CD4-positive, alpha-beta T cell treated with Interleukin-12 subunit alpha and Interleukin-12 subunit beta, for 1 hour (primary cell): ENCODE results near the gene GFRA1.

Experiments used
- DNase-seq: peaks from one replicate; pipeline ENCODE4 v3.0.0-alpha.2; 2020

Gene GFRA1

DNA sequence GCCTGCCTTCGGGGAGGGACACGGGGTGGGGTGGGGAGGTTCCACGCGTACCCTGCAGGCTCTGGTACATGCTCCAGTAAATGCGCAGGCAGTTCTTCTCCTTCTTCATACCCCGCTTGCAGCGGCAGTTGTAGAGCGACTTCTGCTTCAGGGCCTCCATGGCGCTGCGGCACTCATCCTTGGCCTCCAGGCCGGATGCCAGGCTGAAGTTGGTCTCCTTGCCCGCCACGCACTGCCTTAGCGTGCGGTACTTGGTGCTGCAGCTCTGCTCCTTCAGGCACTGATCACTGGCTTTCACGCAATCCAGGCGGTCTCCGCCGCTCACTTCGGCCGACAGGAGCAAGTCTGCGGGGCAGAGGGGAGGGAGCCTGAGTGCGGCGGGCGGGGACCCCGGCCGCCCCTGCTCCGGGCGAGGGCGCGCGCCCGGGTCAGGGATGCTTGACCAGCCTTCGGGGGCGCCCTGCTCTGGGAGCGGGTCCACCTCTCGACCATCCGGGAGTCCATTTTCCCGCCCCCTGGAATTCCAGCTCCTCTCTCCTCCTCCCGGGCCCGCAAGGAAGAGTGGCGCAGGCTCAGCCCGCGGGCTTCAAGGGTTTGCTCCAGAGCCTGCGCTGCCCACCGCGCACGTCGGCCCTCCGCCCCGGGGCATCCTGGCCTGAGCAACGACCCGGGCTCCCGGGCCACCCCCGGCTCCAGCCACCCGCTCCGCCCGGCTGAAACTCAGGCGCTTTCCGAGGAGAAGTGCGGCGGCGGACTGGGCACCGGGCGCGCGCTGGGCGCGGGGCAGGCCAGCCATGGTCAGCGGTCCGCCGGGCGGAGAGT lies 2.0 kb downstream of the GFRA1 start:
- DNase-seq: no peak

DNA sequence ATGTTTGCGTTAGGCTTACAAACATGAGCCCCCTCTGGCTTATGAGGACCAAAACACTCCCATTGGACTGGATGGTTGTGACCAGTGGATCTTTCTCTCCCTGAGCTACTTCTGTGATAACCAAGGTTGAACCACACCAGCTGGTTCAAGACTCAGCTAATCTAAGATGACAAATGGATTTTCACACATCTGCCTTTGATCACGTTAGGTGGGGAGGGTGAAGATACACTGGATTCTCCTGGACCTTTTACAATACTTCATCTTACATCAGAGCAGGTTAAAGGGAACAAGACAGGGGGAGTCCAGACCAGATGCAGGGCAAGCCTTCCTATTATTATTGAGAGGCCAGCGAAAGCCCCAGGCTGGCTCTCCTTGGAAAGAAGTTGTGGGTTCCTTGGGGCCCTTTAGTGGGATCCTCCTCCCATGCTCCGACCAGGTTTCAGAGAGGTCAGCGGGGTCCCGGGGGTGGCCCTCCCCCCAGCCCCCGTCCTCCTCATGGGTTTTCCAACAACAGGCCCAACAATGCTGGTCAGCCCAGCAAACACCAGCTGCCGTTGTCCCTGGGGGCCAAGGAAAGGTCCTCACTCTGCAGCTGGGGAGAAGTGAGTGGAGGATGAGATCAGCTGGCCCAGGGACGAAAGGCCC lies 2.8 kb downstream of the GFRA1 start:
- no peak for DNase-seq

DNA sequence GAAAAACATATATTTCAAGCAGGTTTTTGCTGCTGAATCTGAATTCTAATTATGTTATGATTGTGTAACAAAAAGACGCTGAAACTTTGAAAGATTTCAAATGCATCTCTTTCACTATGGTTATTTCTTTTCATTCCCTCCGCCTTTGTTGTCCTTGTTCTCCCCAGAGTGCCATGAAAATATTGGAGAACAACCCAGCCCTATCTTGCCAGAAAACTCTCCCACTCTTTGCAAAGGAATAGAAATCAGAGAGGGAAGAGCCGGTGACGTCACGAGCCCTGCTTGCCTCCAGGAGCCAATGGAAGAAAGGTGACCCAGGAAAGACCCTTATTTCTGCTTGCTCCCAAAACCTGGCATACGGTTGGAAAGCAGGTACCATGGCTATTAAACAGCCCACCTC lies 3.4 kb downstream of the GFRA1 start:
- DNase-seq: no peak

DNA sequence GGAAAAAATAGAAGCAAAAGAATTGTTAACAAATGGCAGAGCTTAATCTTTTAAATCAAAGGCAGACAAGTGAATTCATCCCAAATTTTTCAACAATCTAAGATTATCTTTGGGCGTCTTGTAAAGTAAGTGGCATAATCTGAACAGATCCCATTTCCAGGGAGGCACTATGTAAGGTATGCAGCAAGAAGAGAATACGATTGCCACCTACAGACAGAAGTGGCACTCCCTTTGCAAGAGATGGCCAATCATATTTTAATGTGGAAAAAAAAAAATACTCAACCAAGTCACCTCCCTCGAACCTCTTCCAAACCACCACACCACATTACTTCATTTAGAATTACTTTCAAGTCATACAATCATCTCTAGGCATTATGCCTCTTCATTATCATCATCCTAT lies 4.0 kb downstream of the GFRA1 start:
- DNase-seq: no peak

DNA sequence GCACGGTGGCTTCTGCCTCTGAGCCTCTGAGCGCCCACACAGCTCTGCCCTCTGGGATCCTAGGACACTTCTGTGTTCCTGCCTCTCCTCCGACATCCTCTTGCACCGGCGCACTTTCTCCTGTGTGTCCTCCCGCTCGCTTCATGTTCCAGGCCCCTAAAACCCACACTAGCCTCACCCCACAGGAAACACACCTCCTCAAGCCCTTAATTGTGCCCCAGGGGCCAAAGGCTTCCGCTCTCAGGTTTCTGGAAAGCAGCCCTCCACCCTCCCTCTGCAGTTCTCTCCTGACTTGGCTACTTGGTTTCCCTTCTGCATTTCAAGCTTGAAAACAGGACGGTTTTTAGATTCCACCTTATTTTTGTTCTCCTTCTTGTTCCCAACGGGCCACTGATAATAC lies 7.3 kb downstream of the GFRA1 start:
- no peak for DNase-seq

DNA sequence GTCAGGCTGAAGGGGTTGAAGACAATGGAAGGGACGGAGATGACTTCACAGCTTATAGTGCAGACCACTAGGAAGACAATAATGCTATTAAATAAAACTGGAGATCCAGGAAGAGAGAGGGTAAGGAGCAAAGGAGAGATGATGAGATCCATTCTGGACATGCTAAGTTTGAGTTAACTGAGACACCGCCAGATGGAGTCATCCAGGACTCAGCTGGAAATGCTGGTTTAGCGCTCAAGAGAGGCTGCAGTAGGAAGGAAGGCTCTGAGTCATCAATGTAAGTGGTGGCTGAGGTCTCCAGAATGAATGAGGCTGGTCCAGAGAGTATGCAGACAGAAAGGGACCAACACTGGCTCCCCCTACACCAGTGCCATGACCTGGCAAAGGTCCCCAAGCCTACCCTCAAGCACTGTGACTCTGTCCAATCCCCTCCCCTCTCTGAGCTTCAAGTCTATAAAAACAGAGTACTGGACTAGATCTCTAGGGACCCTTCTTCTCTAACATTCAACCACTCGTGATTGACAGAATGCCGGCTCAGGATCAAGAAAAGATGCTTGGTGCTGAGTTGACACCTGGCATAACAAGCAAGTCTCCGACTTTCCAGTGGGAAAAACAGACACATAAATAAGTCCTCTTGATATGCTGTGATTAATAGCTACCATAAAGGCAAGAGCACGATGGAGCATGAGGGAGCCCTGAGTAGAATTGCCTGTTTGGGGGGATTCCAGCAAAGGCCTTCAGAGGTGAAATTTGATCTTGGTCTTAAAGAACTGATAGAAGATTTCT lies 8.9 kb downstream of the GFRA1 start:
- no peak for DNase-seq

DNA sequence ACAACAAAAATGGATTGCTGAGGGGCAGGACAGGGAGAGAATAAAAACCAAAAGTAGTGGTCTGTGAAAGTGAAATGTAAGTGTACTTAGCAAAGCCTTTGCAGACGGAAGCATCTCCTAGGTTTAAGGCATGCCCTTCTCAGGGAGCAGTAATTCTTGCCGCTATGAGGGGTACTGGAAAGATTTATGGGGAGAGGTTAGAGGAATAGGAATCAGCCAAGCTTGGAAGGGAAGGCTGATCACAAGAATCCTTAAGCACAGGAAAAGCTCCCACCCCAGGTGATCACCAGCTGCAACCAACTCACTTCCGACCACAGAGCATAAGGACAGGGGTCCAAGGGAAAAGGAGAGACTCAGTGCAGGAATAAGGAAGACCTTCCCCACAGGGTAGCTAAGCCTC lies 10.3 kb downstream of the GFRA1 start:
- DNase-seq: no peak

DNA sequence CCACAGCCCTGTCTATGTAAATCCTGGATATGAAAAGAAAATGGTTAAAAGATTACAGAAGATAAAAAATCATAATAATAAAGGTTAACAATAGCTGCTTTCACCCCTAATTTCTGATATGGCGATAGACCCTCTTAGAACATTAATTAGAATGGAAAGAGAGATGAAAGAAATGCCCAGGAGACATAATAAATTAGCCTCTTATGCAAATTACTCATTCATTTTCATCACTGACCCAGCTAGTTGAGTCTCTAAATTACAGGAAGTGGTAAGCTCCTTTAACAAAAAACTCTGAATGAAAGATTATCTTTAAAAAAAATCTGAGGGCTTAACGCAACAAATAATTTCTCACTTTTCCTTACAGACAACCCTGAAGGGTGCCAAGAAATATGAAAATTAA lies 12.4 kb downstream of the GFRA1 start:
- no peak for DNase-seq

DNA sequence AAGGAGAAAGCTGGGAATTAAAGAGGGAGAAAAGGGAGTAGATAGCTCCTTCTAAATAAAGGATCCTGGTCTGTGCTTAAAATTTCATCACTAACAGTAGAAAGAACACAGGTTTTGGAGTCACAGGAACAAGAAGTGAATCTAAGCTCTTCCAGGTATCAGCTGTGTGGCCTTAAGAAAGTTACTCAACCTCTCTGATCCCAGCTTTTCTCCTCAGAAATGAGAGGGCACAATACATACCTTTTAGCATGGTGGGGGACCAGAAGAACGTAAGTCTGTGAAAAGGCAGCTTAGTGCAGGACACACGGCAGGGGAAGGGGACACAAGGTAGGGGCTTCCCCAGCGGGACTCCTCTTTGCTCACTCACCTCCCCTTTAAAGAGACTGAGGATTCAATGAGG lies 13.4 kb downstream of the GFRA1 start:
- DNase-seq: no peak

DNA sequence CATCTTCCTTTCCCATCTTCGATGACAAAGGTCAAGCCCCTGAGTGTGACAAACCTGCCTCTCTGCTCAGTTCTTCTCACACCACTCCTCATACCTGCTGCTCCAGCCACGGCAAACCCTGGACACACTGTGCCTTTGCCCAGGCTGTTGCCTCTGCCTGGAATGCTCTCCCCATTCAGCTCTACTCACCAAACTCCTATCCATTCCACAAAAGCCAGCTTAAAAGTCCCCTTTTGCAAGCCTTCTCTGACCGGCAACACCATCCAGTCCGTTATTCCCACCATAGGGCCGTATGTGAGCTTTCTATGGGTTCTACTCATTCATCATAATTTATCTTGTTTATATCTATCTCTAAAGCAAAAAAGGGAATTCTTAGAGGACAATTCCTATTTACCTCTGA lies 15.2 kb downstream of the GFRA1 start:
- DNase-seq: no peak

DNA sequence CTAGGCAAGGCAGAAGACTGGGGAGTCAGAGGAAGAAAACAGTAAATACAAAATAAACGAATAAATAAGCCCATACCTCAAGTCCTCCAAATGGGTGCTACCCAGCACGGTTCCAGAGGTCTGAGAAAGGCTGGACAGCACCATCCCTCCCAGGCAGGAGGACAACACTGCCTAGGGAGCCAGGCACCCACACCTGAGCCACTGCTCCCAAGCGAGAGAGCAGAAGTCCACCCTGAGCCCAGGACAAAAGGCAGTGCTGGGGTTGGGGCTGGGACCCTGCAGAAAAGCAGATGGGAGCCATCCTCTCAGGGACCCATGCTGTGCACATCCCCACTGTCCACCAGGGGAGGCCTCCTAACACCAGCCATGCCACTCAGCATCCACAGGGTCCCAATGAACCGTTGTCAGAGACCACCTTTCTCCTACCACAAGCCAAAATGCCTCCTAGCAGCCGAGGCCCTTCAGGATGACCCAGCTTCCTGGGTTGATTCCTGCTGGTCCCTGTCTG lies 16.2 kb downstream of the GFRA1 start:
- no peak for DNase-seq

DNA sequence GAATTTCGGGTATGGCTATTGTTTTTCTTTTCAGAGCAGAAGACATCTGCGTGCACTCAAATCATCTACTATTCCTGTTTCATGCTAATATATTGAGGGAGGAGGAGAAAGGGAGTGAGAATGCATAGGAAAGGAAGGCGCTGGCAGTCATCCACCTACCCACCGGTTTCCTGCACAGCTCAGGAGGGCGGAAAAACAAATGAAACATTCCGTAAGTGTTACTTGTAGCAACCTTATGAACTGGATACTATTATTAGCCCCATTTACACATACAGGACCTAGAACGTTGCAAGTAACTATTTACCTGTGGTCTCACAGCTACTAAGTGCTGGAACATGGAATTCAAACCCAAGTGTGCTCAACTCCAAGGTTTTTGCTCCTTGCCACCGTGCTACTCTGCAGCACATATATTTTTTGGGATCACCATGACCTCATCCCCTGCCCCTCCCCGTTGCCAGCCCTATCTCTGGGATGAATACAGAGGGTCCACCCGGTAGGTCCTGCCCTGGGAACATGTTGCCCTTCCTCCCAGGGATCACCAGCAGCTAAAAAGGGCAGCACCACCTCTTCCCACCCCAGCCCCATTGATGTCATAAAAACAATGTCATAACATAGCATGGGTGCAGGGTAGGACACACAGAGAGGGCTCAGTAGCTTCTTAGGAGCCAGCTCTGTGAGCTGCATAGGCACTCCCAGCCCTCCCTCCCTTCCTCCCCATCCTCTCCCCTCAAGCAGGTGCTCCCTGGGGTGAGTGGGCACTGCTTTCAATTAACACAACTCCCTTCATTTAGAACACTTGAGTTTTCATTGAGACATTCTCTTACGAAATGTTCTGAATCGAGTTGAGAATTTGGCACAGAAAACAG lies 16.9 kb downstream of the GFRA1 start:
- DNase-seq: no peak

DNA sequence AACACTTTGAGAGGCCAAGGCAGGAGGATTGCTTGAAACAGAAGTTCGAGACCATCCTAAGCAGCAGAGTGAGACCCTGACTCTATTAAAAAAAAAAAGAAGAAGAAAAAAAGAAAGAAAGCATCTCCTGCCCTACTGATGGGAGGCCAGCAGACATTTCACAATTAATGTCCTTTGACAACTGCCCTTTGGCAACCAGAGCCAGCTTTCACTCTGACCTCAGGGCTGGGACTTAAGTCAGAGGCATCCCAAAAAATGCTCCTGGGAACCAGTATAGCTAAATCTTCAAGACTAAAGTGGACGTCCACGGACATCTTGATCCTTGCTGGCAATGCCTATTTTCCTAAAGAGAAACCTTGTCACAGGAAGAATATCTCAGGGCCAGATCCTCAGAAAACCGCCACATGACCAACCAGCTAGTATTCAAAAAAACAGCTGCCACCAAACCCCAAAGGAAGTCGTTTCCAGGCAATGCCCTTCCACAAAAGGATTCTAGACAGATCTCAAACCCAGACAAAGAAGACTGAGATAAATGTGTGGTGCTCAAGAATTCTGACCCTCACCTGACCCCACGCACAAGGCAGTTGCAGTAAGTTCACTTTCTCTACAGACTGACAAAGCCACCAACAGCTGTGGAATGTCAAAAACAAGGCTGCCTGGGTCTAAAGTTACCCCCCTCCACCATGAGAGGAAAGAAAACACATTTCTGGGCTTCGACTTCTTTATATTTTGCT lies 18.4 kb downstream of the GFRA1 start:
- no peak for DNase-seq

DNA sequence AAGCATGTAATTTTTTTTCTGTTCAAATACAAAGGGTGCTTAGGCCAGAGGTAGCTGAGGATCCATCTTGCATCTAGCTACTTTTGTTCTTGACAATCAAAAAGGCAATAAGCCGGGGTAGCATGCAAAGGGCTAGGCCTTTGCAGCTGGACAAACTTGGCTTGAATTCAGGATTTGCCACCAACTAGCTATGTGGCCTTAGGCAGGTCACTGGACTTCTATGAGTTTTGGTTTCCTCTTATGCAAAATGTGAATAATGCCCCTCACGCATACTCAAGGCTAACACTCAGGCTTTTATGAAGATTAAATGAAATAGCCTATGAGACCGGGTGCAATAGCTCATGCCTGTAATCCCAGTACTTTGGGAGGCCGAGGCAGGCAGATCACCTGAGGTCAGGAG lies 19.3 kb downstream of the GFRA1 start:
- DNase-seq: no peak

DNA sequence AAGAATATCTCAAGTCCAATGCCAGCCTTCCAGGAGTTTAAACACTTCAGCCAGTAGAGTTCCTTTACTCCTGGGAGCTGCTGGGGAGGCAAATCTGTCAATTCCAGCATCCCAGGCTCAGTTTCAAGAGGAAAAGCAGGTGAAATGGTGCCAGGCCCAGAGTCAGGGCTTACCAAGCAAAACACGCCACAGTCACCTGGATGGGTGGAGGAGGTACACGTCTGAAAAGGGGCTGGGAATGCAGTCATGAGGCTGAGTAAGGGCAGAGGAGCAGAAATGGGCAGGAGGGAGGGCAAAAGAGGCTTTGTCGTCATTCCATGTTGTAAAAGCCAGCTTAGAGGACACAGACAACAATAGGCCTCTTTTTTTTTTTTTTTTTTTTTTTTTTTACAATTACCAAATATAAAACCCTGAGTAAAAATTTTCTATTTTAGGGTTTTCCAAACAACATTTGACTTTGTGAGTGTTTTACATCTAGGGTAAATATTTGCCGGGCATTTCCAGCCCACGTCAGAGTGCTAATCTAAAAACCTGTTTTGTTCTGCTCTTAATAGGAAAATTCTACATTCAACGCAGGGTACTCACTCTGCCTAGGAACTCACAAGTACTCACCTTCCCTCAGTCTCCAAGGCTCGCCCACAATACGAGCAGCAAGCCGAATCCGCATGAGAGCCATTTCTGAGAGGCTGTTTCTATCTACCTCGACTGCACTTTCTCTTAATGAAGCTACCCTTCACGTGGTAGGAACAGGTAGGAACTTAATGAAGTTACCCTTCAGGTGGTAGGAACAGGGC lies 21.2 kb downstream of the GFRA1 start:
- DNase-seq: no peak

DNA sequence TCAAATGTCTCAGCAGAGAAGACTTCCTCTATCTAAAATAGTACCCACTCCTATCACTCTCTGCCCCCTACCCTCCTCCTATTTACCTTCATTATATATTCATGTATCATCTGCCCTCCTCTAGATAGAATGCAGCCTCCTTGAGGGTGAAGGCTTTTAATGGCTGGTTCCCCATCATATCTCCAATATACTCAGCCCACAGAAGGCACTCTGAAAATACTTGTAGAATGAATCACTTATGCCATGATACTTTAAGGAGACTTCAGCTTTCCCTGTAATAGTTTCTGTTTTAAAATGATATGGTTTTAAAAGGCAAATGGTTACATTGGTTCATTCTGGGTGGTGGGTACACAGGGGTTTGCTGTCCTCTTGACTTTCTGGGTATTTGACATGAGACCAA lies 25.3 kb downstream of the GFRA1 start:
- no peak for DNase-seq

DNA sequence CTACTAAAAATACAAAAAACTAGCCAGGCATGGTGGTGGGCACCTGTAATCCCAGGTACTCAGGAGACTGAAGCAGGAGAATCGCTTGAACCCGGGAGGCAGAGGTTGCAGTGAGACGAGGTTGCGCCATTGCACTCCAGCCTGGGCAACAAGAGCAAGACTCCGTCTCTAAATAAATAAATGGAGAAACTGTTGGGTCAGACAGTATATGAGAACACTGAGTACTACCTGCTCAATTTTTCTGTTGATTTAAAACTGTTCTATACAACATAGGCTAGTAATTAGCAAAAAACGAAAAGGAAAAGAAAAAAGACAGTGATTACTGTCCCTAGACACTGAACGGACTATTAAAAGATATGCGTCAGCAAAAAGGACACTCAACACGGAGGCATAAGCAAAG lies 26.7 kb downstream of the GFRA1 start:
- no peak for DNase-seq

DNA sequence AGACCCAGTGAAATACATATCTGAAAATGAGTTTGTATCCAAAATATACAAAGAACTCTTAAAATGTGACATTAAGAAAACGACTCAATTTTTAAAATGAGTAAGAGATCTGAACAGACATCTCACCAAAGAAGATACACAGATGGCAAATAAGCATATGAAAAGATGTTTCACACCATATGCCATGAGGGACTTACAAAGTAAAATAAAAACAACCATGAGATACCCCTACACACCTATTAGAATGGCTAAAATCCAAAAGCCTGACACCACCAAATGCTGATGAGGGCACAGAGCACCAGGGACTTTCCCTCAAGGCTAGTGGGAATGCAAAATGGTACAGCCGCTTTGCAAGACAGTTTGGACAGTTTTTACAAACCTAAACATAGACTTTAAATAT lies 27.9 kb downstream of the GFRA1 start:
- no peak for DNase-seq

DNA sequence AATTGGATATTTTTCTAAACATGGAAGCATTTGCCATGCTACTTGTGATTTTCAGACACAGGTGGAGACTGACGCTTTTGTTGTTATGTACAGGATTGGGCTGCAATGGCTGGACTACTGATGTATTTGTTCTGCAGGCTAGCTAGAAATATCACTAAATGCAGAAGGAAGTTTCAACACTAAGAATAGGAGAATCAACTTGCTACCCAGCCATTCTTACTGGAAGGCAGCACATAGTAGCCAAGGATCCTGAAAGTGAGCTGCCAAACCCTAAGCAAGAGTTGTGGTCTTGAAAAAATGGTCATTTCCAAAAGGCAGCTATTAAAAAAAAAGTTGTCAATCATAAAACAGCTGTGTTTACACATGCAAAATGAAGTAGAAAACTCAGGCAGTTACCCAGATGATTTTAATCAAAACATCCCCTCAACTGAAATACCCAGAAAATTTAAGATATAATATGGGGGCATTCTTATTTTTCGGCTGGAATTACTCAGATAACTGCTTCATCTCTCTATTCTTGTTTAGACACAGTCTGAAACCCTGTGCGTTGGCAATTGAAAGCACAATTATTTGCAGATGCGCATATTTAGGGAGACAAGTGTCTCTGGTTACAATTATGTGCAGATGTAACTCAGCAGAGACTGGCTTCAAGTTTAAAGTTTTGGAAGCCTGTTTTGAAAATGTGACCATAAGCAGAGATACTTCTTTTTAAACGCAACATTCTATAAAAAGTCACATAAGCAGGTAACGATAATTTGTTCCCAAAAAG lies 31.2 kb downstream of the GFRA1 start:
- no peak for DNase-seq

DNA sequence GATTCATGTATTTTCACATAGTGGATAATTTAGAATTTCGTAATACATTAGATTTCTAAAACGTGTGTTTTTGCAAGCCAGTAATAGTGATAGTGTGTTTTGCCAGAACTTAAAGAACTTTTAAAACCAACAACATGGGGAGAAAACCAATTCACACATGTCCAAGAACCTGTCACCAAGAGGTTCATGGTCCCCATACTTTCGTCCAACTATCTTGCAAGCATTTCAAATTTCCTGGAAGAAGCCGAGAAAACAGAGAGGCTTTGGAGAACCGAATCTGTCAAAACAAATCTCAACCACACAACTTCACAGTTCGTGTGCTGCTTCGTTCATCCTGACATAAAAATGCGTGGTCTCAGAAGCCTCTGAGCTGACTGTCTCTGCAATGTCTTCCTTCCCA lies 31.9 kb downstream of the GFRA1 start:
- DNase-seq: no peak
